DND-41 (cell line): ENCODE measurements around the gene ANKRD40CL.

Experiments
- EZH2 ChIP-seq: IDR thresholded peaks from 3 replicates; pipeline ENCODE4 v1.6.1; 2012; ENCODE audit warnings: borderline replicate concordance, low read depth, mild to moderate bottlenecking, moderate library complexity, low read length, inconsistent platforms; ENCODE audit not compliant: severe bottlenecking
- TF ChIP-seq, protein P1 (sequence below): IDR thresholded peaks from 2 replicates; pipeline ENCODE4 v1.5.1; 2012; ENCODE audit warnings: borderline replicate concordance, low read length, moderate library complexity, mild to moderate bottlenecking; ENCODE audit not compliant: poor library complexity, severe bottlenecking; ENCODE audit errors: extremely low read depth

- TF ChIP-seq, protein P1, sequence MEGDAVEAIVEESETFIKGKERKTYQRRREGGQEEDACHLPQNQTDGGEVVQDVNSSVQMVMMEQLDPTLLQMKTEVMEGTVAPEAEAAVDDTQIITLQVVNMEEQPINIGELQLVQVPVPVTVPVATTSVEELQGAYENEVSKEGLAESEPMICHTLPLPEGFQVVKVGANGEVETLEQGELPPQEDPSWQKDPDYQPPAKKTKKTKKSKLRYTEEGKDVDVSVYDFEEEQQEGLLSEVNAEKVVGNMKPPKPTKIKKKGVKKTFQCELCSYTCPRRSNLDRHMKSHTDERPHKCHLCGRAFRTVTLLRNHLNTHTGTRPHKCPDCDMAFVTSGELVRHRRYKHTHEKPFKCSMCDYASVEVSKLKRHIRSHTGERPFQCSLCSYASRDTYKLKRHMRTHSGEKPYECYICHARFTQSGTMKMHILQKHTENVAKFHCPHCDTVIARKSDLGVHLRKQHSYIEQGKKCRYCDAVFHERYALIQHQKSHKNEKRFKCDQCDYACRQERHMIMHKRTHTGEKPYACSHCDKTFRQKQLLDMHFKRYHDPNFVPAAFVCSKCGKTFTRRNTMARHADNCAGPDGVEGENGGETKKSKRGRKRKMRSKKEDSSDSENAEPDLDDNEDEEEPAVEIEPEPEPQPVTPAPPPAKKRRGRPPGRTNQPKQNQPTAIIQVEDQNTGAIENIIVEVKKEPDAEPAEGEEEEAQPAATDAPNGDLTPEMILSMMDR = no peak
- no peak for TF ChIP-seq EZH2
Measured at GRCh38 chr17:50715471-50715870, 51.8 kb downstream of the ANKRD40CL start.
